GM12801 (cell line): ENCODE results near the gene FAAP100.

Source experiments
- TF ChIP-seq, protein P1 (sequence below): IDR thresholded peaks from one replicate; pipeline ENCODE4 v1.5.1; 2011; ENCODE audit warnings: control low read depth; ENCODE audit not compliant: insufficient read length; ENCODE audit errors: extremely low read depth

The FAAP100 gene

DNA sequence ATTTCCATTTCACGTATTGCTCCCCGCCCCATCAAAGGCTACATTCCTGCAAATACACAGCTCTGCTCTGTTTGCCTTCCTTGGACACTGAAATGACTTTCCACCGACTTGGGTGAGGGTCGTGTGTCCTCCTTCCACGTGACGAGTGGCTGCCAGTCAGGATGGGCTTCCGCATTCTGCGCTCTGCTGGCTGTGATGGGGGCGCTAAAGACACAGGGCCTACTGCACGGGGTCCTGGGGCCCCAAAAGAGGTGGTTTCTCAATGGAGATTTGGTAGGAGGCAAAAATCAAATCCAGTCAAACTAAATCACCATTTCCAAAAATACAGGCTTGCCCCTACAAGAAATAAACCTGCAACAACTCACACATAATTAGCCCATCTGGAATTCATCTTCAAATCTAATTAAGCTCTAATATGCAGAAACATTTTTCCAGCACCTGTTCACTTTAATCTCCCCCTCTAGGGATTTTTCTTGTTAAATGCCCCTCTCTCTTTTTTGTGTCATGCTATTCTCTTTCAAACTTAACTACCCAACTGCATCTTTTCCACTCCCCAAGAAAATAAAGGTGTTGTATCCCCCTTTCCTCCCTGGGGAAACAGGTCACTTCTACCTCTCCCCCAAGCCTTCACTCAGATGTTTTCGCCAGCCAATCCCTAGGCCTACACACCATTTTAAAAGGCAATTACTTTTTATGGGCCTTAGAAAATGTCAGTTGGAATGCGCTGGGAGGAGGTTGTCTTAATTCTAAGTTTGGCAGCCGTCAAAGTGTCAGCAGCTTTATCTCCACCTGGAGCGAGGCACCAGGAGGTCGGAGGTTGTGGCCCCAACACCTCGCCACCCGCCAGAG is 21.9 kb upstream of the FAAP100 start:
- TF ChIP-seq, protein P1, sequence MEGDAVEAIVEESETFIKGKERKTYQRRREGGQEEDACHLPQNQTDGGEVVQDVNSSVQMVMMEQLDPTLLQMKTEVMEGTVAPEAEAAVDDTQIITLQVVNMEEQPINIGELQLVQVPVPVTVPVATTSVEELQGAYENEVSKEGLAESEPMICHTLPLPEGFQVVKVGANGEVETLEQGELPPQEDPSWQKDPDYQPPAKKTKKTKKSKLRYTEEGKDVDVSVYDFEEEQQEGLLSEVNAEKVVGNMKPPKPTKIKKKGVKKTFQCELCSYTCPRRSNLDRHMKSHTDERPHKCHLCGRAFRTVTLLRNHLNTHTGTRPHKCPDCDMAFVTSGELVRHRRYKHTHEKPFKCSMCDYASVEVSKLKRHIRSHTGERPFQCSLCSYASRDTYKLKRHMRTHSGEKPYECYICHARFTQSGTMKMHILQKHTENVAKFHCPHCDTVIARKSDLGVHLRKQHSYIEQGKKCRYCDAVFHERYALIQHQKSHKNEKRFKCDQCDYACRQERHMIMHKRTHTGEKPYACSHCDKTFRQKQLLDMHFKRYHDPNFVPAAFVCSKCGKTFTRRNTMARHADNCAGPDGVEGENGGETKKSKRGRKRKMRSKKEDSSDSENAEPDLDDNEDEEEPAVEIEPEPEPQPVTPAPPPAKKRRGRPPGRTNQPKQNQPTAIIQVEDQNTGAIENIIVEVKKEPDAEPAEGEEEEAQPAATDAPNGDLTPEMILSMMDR, result no peak

DNA sequence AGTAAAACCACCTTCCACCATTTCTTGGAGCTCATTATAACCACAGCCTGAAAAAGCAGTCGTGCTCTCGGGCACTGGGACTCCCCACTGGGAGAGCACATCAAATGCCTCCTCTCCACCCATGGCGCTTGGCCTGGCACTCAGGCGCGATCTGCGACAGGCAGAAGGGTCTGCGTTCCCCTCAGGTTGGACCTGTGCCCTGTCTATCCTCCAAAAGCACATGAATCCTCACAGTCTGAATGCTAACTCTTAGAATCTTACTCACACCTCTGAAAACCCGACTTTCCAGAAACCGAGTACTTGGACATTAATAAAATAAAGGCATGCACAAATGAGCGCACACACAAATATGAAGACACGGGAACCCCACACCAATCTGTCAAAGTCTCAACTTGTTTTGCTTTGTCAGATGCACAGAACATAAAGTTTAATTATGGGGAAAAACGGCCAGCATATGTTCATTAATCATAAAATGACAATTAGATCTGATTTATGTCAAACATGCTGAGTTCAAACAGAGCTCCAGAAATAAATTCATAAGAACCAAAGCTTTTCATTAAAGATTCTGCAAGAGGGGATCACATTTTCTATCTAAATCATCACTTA is 20.5 kb upstream of the FAAP100 start:
- TF ChIP-seq, protein P1, result no peak

DNA sequence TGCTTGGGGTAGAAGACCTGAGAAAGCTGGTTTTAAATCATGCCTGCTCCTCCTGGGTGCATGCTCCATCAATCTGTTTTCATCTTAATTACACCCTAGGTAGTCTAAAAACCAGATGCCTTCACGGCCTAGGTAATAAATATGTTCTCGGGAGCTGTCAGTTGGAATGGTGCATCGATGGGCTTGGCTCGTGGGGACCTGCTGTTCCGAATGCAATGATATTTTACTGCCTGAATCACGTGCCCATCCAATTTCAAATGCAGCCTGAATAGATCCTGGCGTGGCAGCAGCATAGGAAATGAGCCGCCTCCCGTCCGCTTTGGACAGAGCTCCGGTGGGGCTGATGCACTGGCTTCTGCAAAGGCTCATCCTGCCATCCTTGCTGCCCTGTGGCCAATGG is 18.8 kb upstream of the FAAP100 start:
- TF ChIP-seq, protein P1, result no peak

DNA sequence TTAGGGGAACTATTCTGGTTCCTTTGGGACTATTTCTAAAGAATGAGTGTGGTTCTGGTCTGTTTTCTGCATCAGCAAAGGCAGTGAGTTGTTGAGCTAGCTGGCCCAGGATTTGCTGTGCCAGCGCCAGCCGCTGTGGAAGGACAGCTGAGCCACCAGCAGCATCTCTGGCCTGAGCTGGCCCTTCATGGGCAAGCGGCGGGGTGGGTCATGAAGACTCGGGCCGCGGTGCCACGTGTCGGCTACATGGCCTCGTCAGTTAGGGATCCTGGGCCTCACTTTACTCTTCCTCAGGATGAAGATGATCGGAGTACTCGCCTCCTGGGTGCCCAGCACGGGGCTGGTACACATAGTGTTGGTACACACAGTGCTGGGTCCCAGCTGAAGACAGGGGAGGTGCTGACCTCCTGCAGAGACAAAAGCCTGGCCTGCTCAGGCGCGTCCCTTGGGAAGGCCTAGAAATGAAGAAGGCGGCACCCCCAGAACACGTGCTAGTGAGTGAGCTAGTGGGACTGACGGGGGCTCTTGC is 17.9 kb upstream of the FAAP100 start:
- TF ChIP-seq, protein P1, result no peak

DNA sequence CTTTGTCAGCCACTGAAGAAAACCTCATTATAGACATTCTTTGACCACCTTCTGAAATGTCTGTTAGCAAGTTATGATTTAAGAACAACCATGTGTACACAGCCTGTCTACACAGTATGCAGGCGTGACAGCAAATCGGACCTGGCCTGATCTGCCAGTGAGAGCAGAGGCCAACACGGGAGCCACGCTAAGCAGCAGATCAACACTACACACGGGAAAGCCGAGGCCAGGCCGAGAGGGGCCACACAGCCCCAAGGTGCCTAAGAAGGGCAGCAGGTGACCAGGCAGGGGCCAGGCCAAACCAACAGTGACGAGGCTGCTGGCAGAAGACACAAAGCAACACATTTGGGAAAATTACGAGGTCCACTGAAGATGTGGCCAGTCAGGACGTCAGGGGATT is 16.3 kb upstream of the FAAP100 start:
- TF ChIP-seq, protein P1, result no peak

DNA sequence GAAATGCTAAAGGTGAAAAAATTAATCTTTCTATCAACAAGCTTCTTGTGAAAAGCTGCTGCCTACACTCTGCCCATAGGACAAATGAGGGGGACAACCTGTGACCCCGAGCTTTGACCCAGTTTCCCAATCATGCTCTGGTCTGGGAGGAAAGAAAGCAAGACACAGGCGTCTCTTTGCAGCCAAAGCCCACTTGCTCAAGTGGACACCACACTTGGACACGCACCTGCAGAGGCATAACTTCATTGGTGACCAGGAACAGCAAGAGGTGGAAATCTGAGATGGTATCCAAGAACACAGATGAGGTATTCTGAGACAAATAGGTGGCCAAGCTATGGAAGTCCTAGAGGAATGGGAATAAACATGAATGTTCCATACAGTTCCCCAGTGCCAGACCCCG is 15.0 kb upstream of the FAAP100 start:
- TF ChIP-seq, protein P1, result no peak

DNA sequence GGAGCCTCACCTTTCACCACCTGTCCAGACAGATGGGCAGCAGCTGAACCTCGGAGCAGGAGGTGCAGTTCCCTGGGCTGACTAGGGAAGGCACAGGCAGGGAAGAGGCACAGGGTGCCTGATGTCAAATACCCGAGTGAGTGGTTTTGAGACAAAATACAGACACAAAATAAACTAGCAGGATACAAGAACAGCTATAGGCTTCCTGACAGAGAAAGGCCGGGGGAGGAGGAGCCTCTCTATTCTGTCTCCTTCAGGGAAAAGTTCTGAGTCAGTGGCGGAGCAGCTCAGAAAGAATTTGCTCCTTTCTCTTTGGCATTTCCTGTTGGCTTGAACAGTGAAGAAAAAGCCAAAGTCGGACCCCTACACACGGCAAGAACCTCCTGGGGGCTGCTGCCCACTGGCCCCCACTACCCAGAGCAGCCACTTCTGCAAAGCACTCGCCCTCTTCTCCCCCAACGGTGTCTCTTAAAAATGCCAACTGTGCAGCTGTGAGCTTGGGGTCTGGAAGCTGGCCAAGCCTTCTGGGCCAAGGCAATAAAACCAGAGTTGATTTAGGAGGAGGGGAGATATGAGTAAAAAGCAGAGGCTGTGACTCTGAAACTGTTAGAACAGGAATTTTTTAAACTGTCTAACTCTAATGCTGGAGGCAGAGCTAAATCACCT is 14.4 kb upstream of the FAAP100 start:
- TF ChIP-seq, protein P1, result no peak
